SK-MEL-5 (cell line): Measurements from ENCODE around the gene MMS19. TPM values are rescaled to one million over a fixed set of nuclear protein-coding genes. Genes with fewer than 3 reads are reported as not detected.

Experiments used
- DNase-seq: peaks from one replicate; pipeline ENCODE4 v3.0.0-alpha.2; 2016; ENCODE audit warnings: low read depth, low spot score
- in situ Hi-C: cut with HindIII; loops from 2 replicates; pipeline ENCODE4 v1.10.0; 2016; ENCODE audit warnings: low sequenced_read_pairs, high pct_unique_total_duplicates, low pct_unique_long_range_greater_than_20kb
- small RNA-seq, 2 experiments: library from RNA; depleted of rRNA; stranded (forward); fragments of <200 nt; gene quantifications; one replicate each; pipeline ENCODE3, GENCODE V24; 2014
- total RNA-seq: library from RNA; depleted of rRNA; stranded (reverse); fragments of >200 nt; shearing (Covaris generic); gene quantifications from 2 replicates; pipeline ENCODE4 v1.2.3, GENCODE V29; 2014; rRNA removed

Gene MMS19
- total RNA-seq, 1 experiment from 2014 or later: 80.1 TPM

- in situ Hi-C loops: no loop called here
- DNase-seq: no peak
Measured at GRCh38 chr10:97411406-97411805, 86.8 kb downstream of the MMS19 start.

- in situ Hi-C loops: no loop called here
- DNase-seq: no peak
Measured at GRCh38 chr10:97408496-97408992, 89.7 kb downstream of the MMS19 start.

Small RNA genes within 50 kb of the gene (small RNA-seq; reads per million reads assigned to genes)
- gene RF00019: 0 reads per million in 2 experiments

Other genes with a start within 250 kb of the MMS19 start
- 8.9 and 9.6 TPM in 2 replicates for gene ARHGAP19, start 205.8 kb downstream of the MMS19 start, total RNA-seq
- 1.2 and 1.7 TPM in 2 replicates for gene FRAT1, start 179.2 kb downstream of the MMS19 start, total RNA-seq
- 20.5 and 22.0 TPM in 2 replicates for gene FRAT2, start 163.7 kb downstream of the MMS19 start, total RNA-seq
- 24.1 and 30.7 TPM in 2 replicates for gene RRP12, start 97.1 kb downstream of the MMS19 start, total RNA-seq
- gene PGAM1, start 72.2 kb downstream of the MMS19 start, total RNA-seq: 524 and 572 TPM in 2 replicates
- 41.4 and 41.5 TPM in 2 replicates for gene EXOSC1, start 52.4 kb downstream of the MMS19 start, total RNA-seq
- 40.6 and 42.1 TPM in 2 replicates for gene ZDHHC16, start 52.2 kb downstream of the MMS19 start, total RNA-seq
- 12.7 and 13.8 TPM in 2 replicates for gene UBTD1, start 502 bp upstream of the MMS19 start, total RNA-seq
- not detected in 2 replicates for gene ANKRD2, start 74.4 kb upstream of the MMS19 start, total RNA-seq
- gene HOGA1, start 86.0 kb upstream of the MMS19 start, total RNA-seq: 2.1 and 3.9 TPM in 2 replicates
- gene C10orf62, start 91.3 kb upstream of the MMS19 start, total RNA-seq: not detected in 2 replicates
- 3.5 and 4.4 TPM in 2 replicates for gene MORN4, start 135.1 kb upstream of the MMS19 start, total RNA-seq
- 15.0 and 15.3 TPM in 2 replicates for gene PI4K2A, start 142.2 kb upstream of the MMS19 start, total RNA-seq
- gene AVPI1, start 188.8 kb upstream of the MMS19 start, total RNA-seq: 126 and 133 TPM in 2 replicates
- gene MARVELD1, start 215.3 kb upstream of the MMS19 start, total RNA-seq: 27.4 and 28.4 TPM in 2 replicates
- gene ZFYVE27, start 238.7 kb upstream of the MMS19 start, total RNA-seq: 27.5 and 27.9 TPM in 2 replicates